Astrocyte (in vitro differentiated cells and primary cell): Measurements from ENCODE around the gene WNT9A. TPM values are rescaled to one million over a fixed set of nuclear protein-coding genes. Genes with fewer than 3 reads are reported as not detected.
A peak's percentile ranks its signal among the peaks of the same experiment; 100 is the strongest.

ENCODE experiments used
- DNase-seq: peaks from one replicate; pipeline ENCODE4 v3.0.0-alpha.2; 2010; ENCODE audit warnings: low read depth
- FAIRE-seq: peaks from 2 replicates; lab custom pipeline; 2011; peaks lifted over from hg19 to GRCh38; lab: Jason Lieb, UNC
- H2AFZ ChIP-seq: 2 replicates; pipeline ENCODE4 v1.6.0; 2012; ENCODE audit warnings: low read depth, low read length, inconsistent platforms
- H3K27ac ChIP-seq: 2 replicates; pipeline ENCODE4 v1.5.1; 2011; ENCODE audit warnings: low read depth, low read length, inconsistent platforms
- H3K27me3 ChIP-seq: 2 replicates; pipeline ENCODE4 v1.6.0; 2011; ENCODE audit warnings: low read length, inconsistent platforms; ENCODE audit not compliant: insufficient read depth
- H3K36me3 ChIP-seq: 2 replicates; pipeline ENCODE4 v1.5.1; 2011; ENCODE audit warnings: low read length, inconsistent platforms; ENCODE audit not compliant: insufficient read depth
- H3K4me1 ChIP-seq: 2 replicates; pipeline ENCODE4 v1.5.1; 2011; ENCODE audit warnings: low read length, inconsistent platforms; ENCODE audit not compliant: insufficient read depth
- H3K4me2 ChIP-seq: 2 replicates; pipeline ENCODE4 v1.6.0; 2012; ENCODE audit warnings: low read length, inconsistent platforms
- H3K4me3 ChIP-seq: 2 replicates; pipeline ENCODE4 v1.5.1; 2011; ENCODE audit warnings: low read depth, mild to moderate bottlenecking, low read length, inconsistent platforms; ENCODE audit not compliant: insufficient read depth
- H3K79me2 ChIP-seq: 2 replicates; pipeline ENCODE4 v1.6.0; 2012; ENCODE audit warnings: mild to moderate bottlenecking, low read length, inconsistent platforms; ENCODE audit not compliant: insufficient read depth
- H3K9ac ChIP-seq: 2 replicates; pipeline ENCODE4 v1.6.0; 2012; ENCODE audit warnings: mild to moderate bottlenecking, low read length, inconsistent platforms
- H3K9me3 ChIP-seq: 2 replicates; pipeline ENCODE4 v1.5.1; 2012; ENCODE audit warnings: low read depth, mild to moderate bottlenecking, low read length, inconsistent platforms; ENCODE audit not compliant: insufficient read depth
- H4K20me1 ChIP-seq: 2 replicates; pipeline ENCODE4 v1.6.0; 2012; ENCODE audit warnings: low read length, inconsistent platforms; ENCODE audit not compliant: insufficient read depth
- H3K27ac Mint-ChIP-seq: one replicate; pipeline ENCODE4 v1.8.0; 2021; ENCODE audit warnings: mild to moderate bottlenecking, mixed read lengths; ENCODE audit not compliant: unreplicated experiment
- H3K27me3 Mint-ChIP-seq: one replicate; pipeline ENCODE4 v1.8.0; 2021; ENCODE audit warnings: low read depth, mixed read lengths; ENCODE audit not compliant: unreplicated experiment
- H3K36me3 Mint-ChIP-seq: one replicate; pipeline ENCODE4 v1.8.0; 2021; ENCODE audit warnings: low read depth, mixed read lengths; ENCODE audit not compliant: unreplicated experiment
- H3K4me1 Mint-ChIP-seq: one replicate; pipeline ENCODE4 v1.8.0; 2021; ENCODE audit warnings: low read depth, mixed read lengths; ENCODE audit not compliant: unreplicated experiment
- H3K4me3 Mint-ChIP-seq: one replicate; pipeline ENCODE4 v1.8.0; 2021; ENCODE audit warnings: mild to moderate bottlenecking, moderate library complexity, mixed read lengths; ENCODE audit not compliant: unreplicated experiment
- H3K9me3 Mint-ChIP-seq: one replicate; pipeline ENCODE4 v1.8.0; 2021; ENCODE audit warnings: mild to moderate bottlenecking, mixed read lengths; ENCODE audit not compliant: unreplicated experiment
- total RNA-seq: library from RNA; stranded (reverse); gene quantifications from 2 replicates; pipeline ENCODE4 v1.2.1, GENCODE V29; 2021
- TF ChIP-seq, protein P1 (sequence below): IDR thresholded peaks from 2 replicates; pipeline ENCODE4 v1.5.1; 2011; ENCODE audit warnings: low read depth, mild to moderate bottlenecking, inconsistent platforms, low read length, moderate library complexity; ENCODE audit not compliant: insufficient read depth

Gene WNT9A
- total RNA-seq, 1 donor from 2014 or later = 4.1 TPM

DNA sequence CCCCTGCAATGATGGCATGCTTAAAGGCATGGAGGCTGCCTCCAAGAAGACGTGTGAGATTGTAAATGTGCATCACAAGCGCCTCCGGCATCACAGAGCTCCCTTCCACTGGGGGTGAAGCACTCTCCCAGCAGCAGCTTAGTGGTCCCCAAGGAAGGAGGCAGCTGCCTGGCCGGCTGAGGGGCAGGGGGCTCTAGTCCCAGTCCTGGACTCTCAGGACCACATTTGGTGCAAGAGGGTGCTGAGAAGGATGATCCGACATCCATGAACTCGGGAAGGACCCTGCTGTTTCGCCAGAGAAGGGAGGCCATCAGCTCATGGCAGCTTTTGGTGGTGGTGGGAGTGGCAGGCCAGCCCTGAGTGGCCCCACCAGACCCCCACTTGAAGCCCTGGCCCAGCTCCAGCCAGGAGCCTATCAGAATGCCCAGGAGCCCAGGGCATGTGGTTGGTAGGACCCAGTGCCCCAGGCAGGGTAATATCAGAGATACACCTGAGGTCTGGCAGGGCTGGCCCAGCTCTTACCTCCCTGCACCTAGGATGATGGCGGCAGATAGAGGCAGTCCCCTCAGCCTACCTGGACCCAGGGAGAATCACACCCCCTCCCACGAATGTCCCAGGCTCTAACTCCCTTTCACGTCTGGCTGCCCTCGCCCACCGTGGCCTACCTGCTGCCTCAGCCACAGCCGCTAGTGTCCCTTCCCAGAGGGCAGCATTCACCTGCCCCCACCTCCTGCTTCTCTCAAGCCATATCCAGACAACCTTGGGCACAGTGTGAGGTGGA is 2.4 kb upstream of the WNT9A start:
- H3K4me3 ChIP-seq = no peak overlapping the region
- no peak overlapping the region for H2AFZ ChIP-seq
- no peak overlapping the region for H3K4me2 ChIP-seq
- no peak overlapping the region for H3K27ac Mint-ChIP-seq
- TF ChIP-seq, protein P1, sequence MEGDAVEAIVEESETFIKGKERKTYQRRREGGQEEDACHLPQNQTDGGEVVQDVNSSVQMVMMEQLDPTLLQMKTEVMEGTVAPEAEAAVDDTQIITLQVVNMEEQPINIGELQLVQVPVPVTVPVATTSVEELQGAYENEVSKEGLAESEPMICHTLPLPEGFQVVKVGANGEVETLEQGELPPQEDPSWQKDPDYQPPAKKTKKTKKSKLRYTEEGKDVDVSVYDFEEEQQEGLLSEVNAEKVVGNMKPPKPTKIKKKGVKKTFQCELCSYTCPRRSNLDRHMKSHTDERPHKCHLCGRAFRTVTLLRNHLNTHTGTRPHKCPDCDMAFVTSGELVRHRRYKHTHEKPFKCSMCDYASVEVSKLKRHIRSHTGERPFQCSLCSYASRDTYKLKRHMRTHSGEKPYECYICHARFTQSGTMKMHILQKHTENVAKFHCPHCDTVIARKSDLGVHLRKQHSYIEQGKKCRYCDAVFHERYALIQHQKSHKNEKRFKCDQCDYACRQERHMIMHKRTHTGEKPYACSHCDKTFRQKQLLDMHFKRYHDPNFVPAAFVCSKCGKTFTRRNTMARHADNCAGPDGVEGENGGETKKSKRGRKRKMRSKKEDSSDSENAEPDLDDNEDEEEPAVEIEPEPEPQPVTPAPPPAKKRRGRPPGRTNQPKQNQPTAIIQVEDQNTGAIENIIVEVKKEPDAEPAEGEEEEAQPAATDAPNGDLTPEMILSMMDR = no peak
- H3K4me1 ChIP-seq = peaks cover 18% of the 10 kb centered on the region
- H3K9me3 ChIP-seq = peaks cover 4% of the 10 kb centered on the region
- H3K27me3 Mint-ChIP-seq = peaks cover 25% of the 10 kb centered on the region
- no peaks in the 10 kb centered on the region for H3K36me3 Mint-ChIP-seq
- peaks cover 2% of the 10 kb centered on the region for H3K27me3 ChIP-seq
- H3K9me3 Mint-ChIP-seq = peaks cover 2% of the 10 kb centered on the region
- no peaks in the 10 kb centered on the region for H3K79me2 ChIP-seq
- H3K27ac ChIP-seq = no peak overlapping the region
- H4K20me1 ChIP-seq = peaks cover 13% of the 10 kb centered on the region
- FAIRE-seq (no peak), DNase-seq (no peak)
- no peaks in the 10 kb centered on the region for H3K36me3 ChIP-seq
- H3K9ac ChIP-seq = no peak overlapping the region
- peaks cover 8% of the 10 kb centered on the region for H3K4me1 Mint-ChIP-seq
- no peak overlapping the region for H3K4me3 Mint-ChIP-seq

DNA sequence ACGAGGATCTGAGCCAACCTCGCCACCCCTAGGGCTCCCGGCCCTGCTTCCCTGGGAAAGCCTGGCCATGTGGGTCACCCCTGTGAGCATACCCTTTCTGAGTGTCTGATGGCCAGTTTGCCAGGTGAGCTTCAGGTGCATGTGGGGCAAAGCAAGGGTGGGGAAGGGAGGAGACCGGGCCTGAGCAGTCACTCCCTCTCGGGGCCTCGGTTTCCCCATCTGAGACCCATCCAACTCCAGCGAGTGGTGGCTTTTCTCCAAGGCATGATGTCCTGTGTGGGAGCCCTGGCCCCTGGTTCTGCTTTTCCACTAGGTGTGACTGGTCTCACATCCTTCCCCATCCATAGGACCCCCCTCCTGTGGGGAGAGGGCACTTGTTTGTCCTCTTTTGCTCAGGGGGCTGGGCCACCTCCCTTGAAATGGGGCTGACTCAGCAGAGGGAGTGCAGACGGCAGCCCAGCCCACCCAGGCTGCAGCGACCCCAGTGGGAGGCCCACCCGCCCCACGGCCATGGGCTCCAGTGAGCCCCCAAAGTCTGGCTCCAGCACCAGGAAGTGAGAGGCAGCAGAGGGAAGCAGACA is 1.7 kb upstream of the WNT9A start:
- no peaks in the 10 kb centered on the region for H3K79me2 ChIP-seq
- peaks cover 2% of the 10 kb centered on the region for H3K9me3 Mint-ChIP-seq
- H3K4me1 Mint-ChIP-seq = peaks cover 8% of the 10 kb centered on the region
- H3K4me3 Mint-ChIP-seq = no peak overlapping the region
- no peak overlapping the region for H3K4me3 ChIP-seq
- H3K4me1 ChIP-seq = peaks cover 18% of the 10 kb centered on the region
- DNase-seq (no peak), FAIRE-seq (no peak)
- peak overlapping the region; percentile 92 for H3K4me2 ChIP-seq
- peaks cover 25% of the 10 kb centered on the region for H3K27me3 Mint-ChIP-seq
- no peaks in the 10 kb centered on the region for H3K27me3 ChIP-seq
- no peak overlapping the region for H3K27ac Mint-ChIP-seq
- H4K20me1 ChIP-seq = peaks cover 13% of the 10 kb centered on the region
- no peaks in the 10 kb centered on the region for H3K36me3 ChIP-seq
- peaks cover under 1% of the 10 kb centered on the region for H3K9me3 ChIP-seq
- no peaks in the 10 kb centered on the region for H3K36me3 Mint-ChIP-seq
- TF ChIP-seq, protein P1 = no peak
- H3K27ac ChIP-seq = no peak overlapping the region
- H3K9ac ChIP-seq = no peak overlapping the region
- no peak overlapping the region for H2AFZ ChIP-seq
